ENCODE results near the gene ABCD1.

The ABCD1 gene

GRCh38 chrX:153792368-153792767, 67.7 kb downstream of the ABCD1 start:
- no peak for DNase-seq (ENCODE audit: low read depth)

GRCh38 chrX:153793291-153793690, 68.6 kb downstream of the ABCD1 start:
- DNase-seq (ENCODE audit: low read depth), result peak; percentile 9
